ENCODE data around the gene MBD2.

DNA sequence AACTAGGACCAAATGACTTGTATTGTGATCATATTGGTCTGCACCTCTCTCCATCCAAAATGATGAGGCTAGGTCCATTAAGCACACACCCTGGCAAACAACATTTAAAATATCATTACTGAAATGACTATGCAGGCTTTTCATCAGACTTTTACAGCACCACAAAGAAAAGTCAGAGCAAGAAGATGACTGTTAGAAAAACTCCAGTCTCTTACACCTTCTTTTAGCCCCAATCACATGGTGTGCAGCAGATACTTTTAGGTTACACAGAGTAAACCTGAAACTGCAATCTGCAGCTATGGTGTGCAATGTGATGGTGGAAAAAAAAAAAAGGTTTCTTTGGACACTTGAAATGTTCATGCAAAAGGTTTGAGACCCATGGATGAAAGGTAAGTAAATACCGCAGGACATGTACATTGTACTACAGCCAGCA is 39.5 kb upstream of the MBD2 start:
- TF ChIP-seq OSR1 (CRISPR knock-in tag; IDR thresholded peaks at IDR 0.05) (no peak), ZFP3 (CRISPR knock-in tag; IDR thresholded peaks at IDR 0.05) (no peak), ESRRG (CRISPR knock-in tag; IDR thresholded peaks at IDR 0.05) (no peak), ARNTL (CRISPR knock-in tag; IDR thresholded peaks at IDR 0.05; ENCODE audit: borderline replicate concordance, low read depth) (no peak), POU6F1 (CRISPR knock-in tag; IDR thresholded peaks at IDR 0.05; ENCODE audit: borderline replicate concordance, low read depth) (no peak), ISL1 (CRISPR knock-in tag; IDR thresholded peaks at IDR 0.05) (no peak), ZNF8 (CRISPR knock-in tag; IDR thresholded peaks at IDR 0.05) (no peak)

All from SK-N-SH treated with all-trans-retinoic acid at 6 μM for 48 hours (cell line).